Measurements from ENCODE around the gene SLC12A8. TPM values are rescaled to one million over a fixed set of nuclear protein-coding genes. Genes with fewer than 3 reads are reported as not detected.

The SLC12A8 gene
- total RNA-seq, 2 experiments from 2014 or later = 3.9 to 5.6 TPM

DNA sequence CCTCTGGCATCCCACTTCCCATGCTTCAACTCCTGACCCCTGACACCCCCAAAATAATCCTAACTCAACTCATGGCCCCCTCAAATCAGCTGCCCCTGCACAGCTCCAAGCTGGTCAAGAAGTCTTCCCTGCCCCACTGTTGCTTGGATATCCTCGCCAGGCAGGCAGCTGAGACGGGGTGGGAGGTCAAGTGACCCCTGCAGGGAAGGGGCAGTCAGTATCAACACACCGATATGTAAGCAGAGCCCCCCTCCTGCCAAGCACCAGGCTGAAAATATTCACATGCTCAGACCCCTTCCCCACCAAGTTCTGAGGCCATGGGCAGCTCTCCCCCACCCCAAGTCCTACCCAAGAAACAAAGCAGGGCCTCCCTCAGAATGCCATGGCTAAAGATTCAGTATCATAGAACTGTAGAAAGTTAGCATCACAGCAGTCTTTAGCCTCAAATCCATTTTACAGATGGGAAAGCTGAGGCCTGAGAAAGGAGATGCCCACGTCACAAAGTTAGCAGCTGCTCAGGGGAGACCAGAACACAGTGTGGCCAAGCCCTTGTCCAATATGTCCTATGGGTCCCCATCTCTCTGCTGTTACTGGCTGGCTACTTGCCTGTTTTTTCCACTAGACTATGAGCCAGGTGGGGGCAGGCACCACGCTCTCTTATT, 67.8 kb downstream of the SLC12A8 start:
- ChIA-PET POLR2A (no interaction called here), CTCF (no interaction called here)

- ChIA-PET POLR2A (no interaction called here), CTCF (no interaction called here)
Measured at GRCh38 chr3:125143982-125144652, 68.4 kb downstream of the SLC12A8 start.

GRCh38 chr3:125143538-125143937, 69.0 kb downstream of the SLC12A8 start:
- ChIA-PET CTCF (no interaction called here), POLR2A (no interaction called here)

DNA sequence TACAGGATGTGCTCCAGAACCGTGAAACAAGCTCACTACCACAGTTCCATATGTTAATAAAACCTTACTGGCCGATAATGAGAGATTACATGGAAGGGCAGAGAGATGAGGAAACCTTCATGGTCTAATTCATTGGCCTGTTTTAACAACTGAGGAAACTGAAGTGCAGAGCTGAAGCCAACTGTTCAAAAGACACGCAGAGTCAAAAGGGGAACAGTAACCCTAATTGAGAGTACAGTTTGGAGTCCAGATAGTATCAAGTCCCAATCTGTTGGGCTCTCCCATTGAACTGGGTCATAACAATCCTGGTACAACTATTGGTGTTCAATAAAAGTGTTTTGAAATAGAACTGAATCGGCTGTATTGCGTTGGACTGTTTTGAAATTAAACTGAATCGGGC, 69.6 kb downstream of the SLC12A8 start:
- ChIA-PET POLR2A (no interaction called here), CTCF (interaction anchor here (1.0 to 1.5 kb wide), 2 partner anchors 32 to 35 kb away, joined by 4 to 5 read pairs; no protein-coding TSS in a partner anchor)

- CTCF ChIA-PET = interaction anchor here (1.0 to 1.5 kb wide), 3 partner anchors 32 to 119 kb away, joined by 4 to 5 read pairs (median 4); no protein-coding TSS in a partner anchor
- POLR2A ChIA-PET = no interaction called here
Measured at GRCh38 chr3:125142420-125142778, 70.1 kb downstream of the SLC12A8 start.

- ChIA-PET POLR2A (no interaction called here), CTCF (interaction anchor here (1.0 to 1.5 kb wide), 5 partner anchors 22 to 119 kb away, joined by 4 to 5 read pairs (median 4); no protein-coding TSS in a partner anchor)
Measured at GRCh38 chr3:125141596-125142419, 70.7 kb downstream of the SLC12A8 start.

DNA sequence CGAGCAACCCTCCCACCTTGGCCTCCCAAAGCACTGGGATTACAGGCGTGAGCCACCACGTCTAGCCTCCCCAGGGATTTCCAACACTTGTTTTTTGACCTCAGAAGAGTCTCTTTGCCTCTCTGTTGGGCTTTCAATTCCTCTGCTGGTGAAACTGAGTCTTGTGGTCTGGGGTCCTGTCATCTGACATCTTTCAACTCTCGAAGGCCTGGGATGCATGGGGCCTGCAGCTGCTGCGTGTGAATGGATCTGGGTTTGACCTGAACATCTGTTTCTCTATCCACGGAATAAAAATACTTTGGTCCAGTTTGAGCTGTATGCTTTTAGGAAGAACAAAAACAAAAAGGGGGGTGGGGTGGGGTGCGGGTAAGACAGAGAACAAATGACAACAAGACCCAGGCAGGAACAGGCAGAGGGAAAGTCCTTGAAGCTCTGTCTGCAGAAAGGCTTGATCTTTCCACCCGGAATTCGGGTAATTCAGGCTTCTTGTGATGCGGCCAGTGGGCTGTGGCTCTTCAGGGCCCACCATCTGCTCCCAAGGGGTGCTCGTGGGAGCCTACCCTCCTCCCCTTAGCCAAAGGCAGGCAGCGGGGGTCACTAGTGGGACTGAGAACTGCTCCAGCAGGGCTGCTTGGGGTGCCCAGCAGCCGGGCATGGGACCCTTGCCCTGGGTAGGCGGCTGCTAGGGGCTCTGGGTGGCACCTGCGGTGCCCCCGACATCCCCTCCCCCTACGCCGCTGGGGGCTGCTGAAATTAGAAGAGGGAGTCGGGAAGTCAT, 71.5 kb downstream of the SLC12A8 start:
- CTCF ChIA-PET = interaction anchor here (0.6 to 1.4 kb wide), 3 partner anchors 9 to 89 kb away, joined by 3 to 5 read pairs (median 4); no protein-coding TSS in a partner anchor
- POLR2A ChIA-PET = no interaction called here

DNA sequence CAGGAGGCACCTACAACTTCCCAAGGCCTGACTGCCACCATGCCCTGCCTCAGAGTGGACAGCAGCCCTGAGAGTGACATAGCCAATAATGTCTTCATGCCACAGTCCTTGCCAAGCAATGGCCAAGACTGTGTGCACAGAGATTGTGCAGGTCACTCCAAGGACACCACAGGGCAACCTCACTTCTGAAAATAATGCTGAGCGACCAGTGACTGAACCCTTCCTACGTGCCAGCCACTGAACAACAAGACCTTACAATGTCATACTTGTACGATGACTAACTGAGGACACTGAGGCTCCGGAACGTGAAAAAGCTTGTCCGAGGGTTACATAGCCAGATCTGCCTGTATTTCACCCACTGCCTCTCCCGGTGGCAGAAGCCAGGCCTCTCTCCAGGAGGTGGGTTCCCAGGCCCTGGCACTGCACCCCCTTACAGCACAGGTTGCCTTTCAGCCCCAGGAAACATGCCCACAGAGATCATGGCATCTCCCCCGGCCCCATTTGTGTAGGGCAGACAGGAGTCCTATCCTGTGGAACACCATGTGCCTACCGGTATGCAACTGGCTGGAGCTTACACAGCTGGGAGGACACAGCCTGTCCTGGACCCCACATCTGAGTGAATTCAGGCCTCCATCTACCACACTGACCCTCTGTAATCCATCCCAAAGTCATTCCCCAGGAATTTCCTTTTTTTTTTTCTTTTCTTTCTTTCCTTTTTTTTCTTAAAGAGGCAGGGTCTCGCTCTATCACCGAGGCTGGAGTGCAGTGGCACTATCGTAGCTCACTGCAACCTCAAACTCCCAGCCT, 72.3 kb downstream of the SLC12A8 start:
- CTCF ChIA-PET = interaction anchor here (0.6 to 1.4 kb wide), 2 partner anchors 10 to 21 kb away, joined by 3 to 4 read pairs; no protein-coding TSS in a partner anchor
- POLR2A ChIA-PET = no interaction called here

- POLR2A ChIA-PET = no interaction called here
- CTCF ChIA-PET = no interaction called here
Measured at GRCh38 chr3:125139386-125139785, 73.2 kb downstream of the SLC12A8 start.

DNA sequence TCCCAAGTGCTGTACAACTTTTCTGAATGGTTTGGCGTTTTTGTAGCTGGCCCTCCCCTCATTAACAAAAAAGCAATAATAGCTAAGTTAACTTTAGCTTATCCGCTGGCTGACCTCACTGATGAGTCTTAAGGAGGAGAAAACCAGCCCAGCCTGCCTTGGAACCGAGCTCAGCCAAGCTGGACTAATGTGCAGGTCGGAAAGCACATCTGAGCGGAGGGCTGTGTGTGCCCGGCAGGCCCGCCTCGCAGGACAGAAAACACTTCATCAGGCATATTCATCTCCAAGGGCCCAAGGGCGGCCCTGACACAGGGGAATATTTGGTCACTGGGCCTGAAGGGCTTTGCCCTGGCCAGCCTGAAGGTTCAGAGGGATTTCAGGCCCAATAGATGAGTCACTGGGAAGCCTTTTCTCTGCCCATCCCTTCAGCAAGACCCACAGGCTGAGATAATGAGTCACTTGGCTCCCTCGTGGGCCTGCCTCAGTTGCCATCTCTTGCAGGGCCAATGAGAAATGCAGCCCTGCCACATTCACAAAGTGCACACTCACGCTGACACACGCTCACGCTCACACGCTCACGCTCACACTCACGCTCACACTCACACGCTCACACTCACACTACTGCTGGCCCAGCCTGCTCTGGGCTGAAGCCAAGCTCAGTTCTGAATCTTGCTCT, 75.1 kb downstream of the SLC12A8 start:
- ChIA-PET CTCF (no interaction called here), POLR2A (no interaction called here)

DNA sequence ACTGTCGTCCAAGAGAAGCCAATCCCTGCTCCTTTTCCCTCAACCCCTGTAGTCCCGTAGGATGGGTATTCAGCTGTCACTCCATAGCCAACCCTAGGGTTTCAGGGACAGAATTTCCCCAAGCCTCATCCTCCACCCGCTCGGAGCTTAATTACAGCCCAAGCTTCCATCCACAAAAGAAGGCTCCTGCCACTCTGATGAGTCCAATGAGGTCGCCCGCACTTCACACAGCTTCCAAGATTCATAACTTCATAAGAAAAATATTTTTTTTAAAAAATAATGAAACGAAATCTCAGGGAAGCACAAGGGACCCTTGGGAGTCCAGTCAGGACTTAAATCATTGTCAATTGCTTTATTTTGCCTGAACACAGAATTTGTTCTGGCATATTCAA, 75.6 kb downstream of the SLC12A8 start:
- CTCF ChIA-PET = no interaction called here

DNA sequence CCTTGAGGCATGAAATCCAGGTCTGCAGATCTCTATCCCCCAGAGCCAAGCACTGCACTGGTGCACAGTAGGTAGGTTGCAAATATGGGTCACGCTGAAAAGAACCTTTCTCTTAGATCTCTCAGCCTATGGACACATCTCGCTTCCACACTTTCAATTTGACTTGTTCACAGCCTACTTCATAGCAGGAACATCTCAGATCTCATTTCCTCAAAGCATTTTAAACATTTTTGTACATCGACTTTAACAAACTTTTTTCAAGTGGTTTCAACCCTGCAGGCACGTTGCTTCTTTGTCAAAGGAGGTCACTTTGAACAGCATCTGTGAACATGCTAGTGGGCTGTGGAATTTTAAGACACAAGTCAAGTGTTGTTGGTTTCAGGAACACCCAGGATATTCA, 76.0 kb downstream of the SLC12A8 start:
- ChIA-PET POLR2A (no interaction called here), CTCF (no interaction called here)

More for the DNA sequence above, 75.6 kb downstream of the SLC12A8 start:
- POLR2A ChIA-PET = no interaction called here

DNA sequence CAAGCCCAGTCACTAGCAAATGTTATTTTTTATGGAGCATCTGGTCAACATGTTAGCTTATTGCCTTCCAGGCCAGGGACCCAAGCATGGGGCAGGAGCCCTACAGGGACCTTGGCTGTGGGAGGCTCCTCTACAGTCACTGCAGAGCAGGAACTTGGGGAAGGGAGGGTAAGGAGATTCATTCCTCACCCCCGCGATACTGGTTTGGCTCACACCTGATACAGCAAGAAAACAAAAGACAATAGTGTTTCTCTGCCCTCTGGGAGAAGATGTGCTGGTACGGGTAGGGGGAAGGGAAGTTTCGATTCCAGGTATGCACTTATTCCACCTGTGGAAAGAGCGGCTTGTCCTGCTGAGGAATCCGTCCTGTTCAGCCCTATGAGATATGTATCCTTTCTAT, 77.6 kb downstream of the SLC12A8 start:
- ChIA-PET POLR2A (no interaction called here), CTCF (no interaction called here)

DNA sequence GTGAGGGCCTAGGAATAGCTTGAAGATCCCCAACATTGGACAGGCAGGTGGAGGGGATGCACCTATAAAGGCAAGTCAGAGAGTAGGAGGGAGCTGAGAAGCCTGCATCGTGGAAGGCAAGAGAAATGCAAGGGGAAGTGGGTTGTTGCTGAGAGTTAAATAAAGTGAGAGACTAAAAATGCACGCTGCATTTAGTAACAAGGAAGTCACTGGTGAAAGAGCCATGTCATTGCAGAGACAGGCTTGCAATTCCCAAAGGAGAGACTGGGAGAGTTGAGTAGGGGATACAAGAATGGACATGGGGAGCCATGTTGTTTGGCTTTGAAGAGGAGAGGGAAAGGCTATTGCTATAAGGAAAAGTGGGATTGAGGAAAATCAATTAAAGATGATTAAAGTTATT, 79.7 kb downstream of the SLC12A8 start:
- ChIA-PET CTCF (no interaction called here), POLR2A (no interaction called here)

DNA sequence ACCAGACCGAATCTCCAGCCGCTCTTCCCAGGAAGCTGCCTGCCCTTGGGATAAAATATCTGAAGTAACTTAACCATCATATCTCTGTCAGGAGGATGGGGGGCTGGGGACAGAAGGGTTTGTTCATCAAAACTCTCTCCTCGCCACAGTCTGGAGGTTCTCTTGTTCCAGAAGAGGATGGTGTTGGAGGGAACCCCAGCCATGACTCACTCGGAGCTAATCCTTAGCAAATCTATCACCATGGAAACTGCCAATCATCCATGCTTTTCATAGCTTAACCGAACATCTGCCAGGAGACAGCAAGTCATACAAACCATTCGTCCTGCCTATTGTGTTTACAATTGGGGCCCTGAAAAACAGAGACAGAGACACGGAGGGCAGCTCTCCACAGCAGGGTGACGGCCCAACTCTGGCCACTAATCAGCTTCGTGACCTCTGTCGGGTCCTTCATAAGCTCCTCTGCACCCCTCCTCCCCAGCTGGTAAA, 83.0 kb downstream of the SLC12A8 start:
- ChIA-PET POLR2A (no interaction called here), CTCF (interaction anchor here (0.8 kb wide), 1 partner anchor 9 kb away, joined by 3 read pairs; no protein-coding TSS in a partner anchor)

GRCh38 chr3:125128861-125129501, 83.6 kb downstream of the SLC12A8 start:
- ChIA-PET CTCF (interaction anchor here (0.8 kb wide), 1 partner anchor 9 kb away, joined by 3 read pairs; no protein-coding TSS in a partner anchor), POLR2A (no interaction called here)

DNA sequence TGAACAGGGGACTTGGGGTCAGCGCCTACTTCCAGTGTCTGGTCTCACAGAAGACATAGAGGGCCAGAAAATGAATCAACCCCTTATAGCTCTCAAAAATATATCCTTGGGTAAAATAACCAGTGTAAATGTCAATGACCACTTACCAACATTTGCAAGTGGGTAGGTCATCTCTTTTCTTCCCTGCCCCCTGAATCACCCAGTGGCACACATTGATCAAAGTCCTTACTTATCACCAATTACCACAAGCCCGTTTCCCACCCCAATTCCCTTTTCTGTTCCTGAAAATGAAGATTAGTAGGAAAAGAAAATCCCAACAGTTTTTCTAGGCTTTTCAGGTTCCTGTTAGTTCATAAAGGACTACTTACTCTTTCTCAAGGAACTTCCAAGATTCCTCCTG, 86.2 kb downstream of the SLC12A8 start:
- CTCF ChIA-PET = interaction anchor here (1.4 kb wide), 1 partner anchor 15 kb away, joined by 3 read pairs; no protein-coding TSS in a partner anchor
- POLR2A ChIA-PET = no interaction called here

DNA sequence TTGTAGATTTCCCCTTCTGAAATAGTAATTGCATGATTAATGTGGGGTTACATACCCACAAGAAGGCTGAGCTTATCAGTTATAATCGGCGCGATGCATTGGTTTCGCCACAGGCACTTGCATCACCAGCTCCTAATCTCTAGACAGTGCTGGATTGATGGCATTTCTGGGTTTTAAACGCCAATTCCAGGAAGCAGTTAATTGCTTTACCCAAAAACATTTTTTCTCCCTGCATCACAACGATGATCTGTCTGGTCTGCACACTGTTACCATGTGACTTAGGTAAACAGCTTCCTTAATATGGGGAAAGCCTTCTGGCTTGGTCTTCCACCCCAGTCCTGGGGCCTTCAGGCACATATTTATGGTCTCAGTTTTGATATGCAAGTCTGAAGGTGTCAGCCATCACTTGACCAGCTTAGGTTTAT, 86.7 kb downstream of the SLC12A8 start:
- POLR2A ChIA-PET = interaction anchor here (1.0 kb wide), 1 partner anchor 15 kb away, joined by 3 read pairs; no protein-coding TSS in a partner anchor

More for the DNA sequence above, 86.7 kb downstream of the SLC12A8 start:
- CTCF ChIA-PET = interaction anchor here (1.4 kb wide), 1 partner anchor 15 kb away, joined by 3 read pairs; no protein-coding TSS in a partner anchor

Measured in activated CD8-positive, alpha-beta memory T cell treated with anti-CD3 and anti-CD28 coated beads for 36 hours (primary cell).